ENCODE measurements around the gene CHD1. TPM values are rescaled to one million over a fixed set of nuclear protein-coding genes. Genes with fewer than 3 reads are reported as not detected.

Gene CHD1
- total RNA-seq, 2 donors from 2014 or later, result 38.5 to 52.9 TPM

DNA sequence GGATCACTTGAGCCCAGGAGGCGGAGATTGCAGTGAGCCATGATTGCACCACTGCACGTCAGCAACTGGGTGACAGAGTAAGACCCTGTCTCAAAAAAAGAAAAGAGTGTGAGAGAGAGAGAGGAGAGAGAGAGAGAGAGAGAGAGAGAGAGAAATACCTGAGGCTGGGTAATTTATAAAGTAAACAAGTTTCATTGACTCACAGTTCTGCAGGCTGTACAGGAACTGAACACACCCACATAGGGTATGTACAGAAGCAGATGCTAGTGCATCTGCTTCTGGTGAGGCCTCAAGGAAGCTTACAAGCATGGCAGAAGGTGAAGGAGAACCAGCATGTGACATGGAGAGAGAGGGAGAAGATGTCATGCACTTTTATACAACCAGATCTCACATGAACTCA is 46.4 kb upstream of the CHD1 start:
- intact Hi-C loops (cut with DNase I), result no loop called here
- Histone ChIP-seq H3K9me3 (no peaks in the 10 kb centered on the region), H3K36me3 (no peaks in the 10 kb centered on the region), H3K4me3 (no peak overlapping the region), H3K27ac (no peak overlapping the region), H3K27me3 (replicated peaks; ENCODE audit: insufficient read depth) (no peaks in the 10 kb centered on the region), H3K4me1 (replicated peaks) (no peaks in the 10 kb centered on the region)
- no peak for TF ChIP-seq POLR2A (IDR thresholded peaks at IDR 0.05)
- no peak for TF ChIP-seq POLR2AphosphoS5 (IDR thresholded peaks at IDR 0.05)
- TF ChIP-seq, protein P1, sequence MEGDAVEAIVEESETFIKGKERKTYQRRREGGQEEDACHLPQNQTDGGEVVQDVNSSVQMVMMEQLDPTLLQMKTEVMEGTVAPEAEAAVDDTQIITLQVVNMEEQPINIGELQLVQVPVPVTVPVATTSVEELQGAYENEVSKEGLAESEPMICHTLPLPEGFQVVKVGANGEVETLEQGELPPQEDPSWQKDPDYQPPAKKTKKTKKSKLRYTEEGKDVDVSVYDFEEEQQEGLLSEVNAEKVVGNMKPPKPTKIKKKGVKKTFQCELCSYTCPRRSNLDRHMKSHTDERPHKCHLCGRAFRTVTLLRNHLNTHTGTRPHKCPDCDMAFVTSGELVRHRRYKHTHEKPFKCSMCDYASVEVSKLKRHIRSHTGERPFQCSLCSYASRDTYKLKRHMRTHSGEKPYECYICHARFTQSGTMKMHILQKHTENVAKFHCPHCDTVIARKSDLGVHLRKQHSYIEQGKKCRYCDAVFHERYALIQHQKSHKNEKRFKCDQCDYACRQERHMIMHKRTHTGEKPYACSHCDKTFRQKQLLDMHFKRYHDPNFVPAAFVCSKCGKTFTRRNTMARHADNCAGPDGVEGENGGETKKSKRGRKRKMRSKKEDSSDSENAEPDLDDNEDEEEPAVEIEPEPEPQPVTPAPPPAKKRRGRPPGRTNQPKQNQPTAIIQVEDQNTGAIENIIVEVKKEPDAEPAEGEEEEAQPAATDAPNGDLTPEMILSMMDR (IDR thresholded peaks at IDR 0.05), result no peak
- DNase-seq (ENCODE audit: low spot score), result no peak
- 90% methylated on average over 2 of the region's 2 CpGs for WGBS

DNA sequence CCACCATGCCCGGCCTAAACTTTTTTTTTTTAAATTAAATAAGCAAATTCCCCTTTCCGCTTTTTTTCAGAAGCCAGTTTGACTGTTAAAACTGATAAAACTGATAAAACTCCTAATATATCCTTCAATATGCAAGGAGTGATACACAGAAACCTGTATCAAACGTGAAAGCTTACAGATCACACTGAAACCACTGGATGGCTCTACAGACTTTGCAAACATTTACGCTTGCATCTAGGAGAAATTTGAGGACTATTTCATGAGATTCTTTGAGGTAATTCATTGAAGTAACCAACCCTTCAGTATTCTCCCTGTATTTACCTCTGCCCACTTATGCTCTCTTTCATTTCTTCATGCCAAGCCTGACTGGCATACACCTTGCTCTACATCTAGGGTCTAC is 40.6 kb upstream of the CHD1 start:
- intact Hi-C loops (cut with DNase I), result no loop called here
- Histone ChIP-seq H3K36me3 (no peaks in the 10 kb centered on the region), H3K9me3 (no peaks in the 10 kb centered on the region), H3K4me1 (replicated peaks) (no peaks in the 10 kb centered on the region), H3K4me3 (no peak overlapping the region), H3K27me3 (replicated peaks; ENCODE audit: insufficient read depth) (no peaks in the 10 kb centered on the region), H3K27ac (no peak overlapping the region)
- WGBS, result 74% methylated on average over 4 of the region's 4 CpGs
- DNase-seq (ENCODE audit: low spot score), result no peak
- TF ChIP-seq POLR2A (IDR thresholded peaks at IDR 0.05), result no peak
- TF ChIP-seq, protein P1 (IDR thresholded peaks at IDR 0.05), result no peak
- no peak for TF ChIP-seq POLR2AphosphoS5 (IDR thresholded peaks at IDR 0.05)

DNA sequence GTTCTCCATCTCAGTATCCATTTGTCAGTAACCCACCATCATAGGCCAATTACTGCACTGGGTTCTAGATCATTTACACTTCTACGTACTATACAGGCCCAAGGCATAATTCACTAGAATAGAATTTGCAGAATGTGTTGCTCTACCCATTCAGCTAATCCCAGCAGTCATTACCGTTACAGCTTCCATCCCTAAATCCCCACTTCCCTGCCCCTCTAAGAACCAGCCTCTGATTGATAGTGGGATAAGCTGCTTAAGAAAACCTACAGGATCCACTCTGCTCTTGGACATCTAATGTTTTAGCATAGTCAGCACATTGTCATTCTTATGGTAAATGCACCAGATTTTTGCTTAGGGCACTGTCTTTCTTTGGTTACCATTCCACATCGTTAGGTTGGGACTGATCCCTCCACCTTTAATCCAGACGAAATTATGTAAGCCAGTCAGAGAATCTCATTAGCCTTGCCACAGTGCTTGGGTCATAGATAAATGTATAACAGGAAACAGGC is 39.3 kb upstream of the CHD1 start:
- TF ChIP-seq, protein P1 (IDR thresholded peaks at IDR 0.05), result no peak
- TF ChIP-seq POLR2AphosphoS5 (IDR thresholded peaks at IDR 0.05) (no peak), POLR2A (IDR thresholded peaks at IDR 0.05) (no peak)
- Histone ChIP-seq H3K27ac (no peak overlapping the region), H3K9me3 (no peaks in the 10 kb centered on the region), H3K36me3 (no peaks in the 10 kb centered on the region), H3K27me3 (replicated peaks; ENCODE audit: insufficient read depth) (no peaks in the 10 kb centered on the region), H3K4me1 (replicated peaks) (no peaks in the 10 kb centered on the region), H3K4me3 (no peak overlapping the region)
- intact Hi-C loops (cut with DNase I), result no loop called here
- WGBS, result 87% methylated on average over 4 of the region's 4 CpGs
- DNase-seq (ENCODE audit: low spot score), result no peak

DNA sequence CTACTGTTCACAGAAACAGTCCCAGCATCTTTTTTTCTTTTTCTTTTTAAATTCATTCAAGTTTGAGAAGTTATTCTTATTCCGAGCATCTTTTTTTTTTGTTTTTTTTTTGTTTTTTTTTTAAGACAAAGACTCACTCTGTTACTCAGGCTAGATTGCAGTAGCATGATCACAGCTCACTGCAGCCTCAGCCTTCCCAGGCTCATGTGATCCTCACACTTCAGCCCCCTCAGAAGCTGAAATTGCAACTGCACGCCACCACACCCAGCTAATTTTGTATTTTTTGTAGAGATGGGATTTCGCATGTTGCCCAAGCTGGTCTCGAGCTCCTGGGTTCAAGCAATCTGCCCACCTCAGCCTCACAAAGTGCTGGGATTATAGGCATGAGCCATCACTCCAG is 36.4 kb upstream of the CHD1 start:
- Histone ChIP-seq H3K27ac (no peak overlapping the region), H3K4me1 (replicated peaks) (no peaks in the 10 kb centered on the region), H3K4me3 (no peak overlapping the region), H3K9me3 (no peaks in the 10 kb centered on the region), H3K36me3 (no peaks in the 10 kb centered on the region), H3K27me3 (replicated peaks; ENCODE audit: insufficient read depth) (no peaks in the 10 kb centered on the region)
- TF ChIP-seq, protein P1 (IDR thresholded peaks at IDR 0.05), result no peak
- TF ChIP-seq POLR2AphosphoS5 (IDR thresholded peaks at IDR 0.05) (no peak), POLR2A (IDR thresholded peaks at IDR 0.05) (no peak)
- 91% methylated on average over 4 of the region's 4 CpGs for WGBS
- no peak for DNase-seq (ENCODE audit: low spot score)
- intact Hi-C loops (cut with DNase I), result no loop called here

DNA sequence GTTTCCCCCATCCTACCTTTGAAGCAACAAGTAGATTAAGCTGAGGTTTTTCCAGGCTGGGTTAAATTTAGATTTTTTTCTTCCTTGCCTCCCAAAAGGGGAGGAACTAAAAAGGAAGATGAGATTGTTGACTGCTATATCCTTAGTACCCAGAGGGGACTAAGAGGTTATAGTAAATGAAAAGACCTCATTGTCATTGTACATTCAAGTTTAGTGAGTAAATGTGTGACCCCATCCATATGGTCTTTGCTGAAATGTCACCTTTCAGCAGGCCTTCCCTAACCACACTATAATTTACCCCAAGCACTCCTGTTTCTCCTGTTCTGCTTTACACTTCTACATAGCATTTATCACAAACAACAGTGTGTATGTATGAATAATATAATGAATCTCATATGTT is 35.8 kb upstream of the CHD1 start:
- no peak overlapping the region for H3K27ac ChIP-seq
- DNase-seq (ENCODE audit: low spot score), result no peak
- H3K36me3 ChIP-seq, result no peaks in the 10 kb centered on the region
- intact Hi-C loops (cut with DNase I), result no loop called here
- H3K4me3 ChIP-seq, result no peak overlapping the region
- no peaks in the 10 kb centered on the region for H3K4me1 ChIP-seq (replicated peaks)
- no peaks in the 10 kb centered on the region for H3K27me3 ChIP-seq (replicated peaks; ENCODE audit: insufficient read depth)
- H3K9me3 ChIP-seq, result no peaks in the 10 kb centered on the region
- TF ChIP-seq POLR2AphosphoS5 (IDR thresholded peaks at IDR 0.05) (no peak), POLR2A (IDR thresholded peaks at IDR 0.05) (no peak)
- TF ChIP-seq, protein P1 (IDR thresholded peaks at IDR 0.05), result no peak

All from prostate gland (tissue), 2 donors.